ENCODE measurements around the gene CLDN6. TPM values are rescaled to one million over a fixed set of nuclear protein-coding genes. Genes with fewer than 3 reads are reported as not detected.

Gene CLDN6
- total and polyA plus RNA-seq, 8 donors, result 2.3 to 140 (median 113) TPM; not detected in 1

DNA sequence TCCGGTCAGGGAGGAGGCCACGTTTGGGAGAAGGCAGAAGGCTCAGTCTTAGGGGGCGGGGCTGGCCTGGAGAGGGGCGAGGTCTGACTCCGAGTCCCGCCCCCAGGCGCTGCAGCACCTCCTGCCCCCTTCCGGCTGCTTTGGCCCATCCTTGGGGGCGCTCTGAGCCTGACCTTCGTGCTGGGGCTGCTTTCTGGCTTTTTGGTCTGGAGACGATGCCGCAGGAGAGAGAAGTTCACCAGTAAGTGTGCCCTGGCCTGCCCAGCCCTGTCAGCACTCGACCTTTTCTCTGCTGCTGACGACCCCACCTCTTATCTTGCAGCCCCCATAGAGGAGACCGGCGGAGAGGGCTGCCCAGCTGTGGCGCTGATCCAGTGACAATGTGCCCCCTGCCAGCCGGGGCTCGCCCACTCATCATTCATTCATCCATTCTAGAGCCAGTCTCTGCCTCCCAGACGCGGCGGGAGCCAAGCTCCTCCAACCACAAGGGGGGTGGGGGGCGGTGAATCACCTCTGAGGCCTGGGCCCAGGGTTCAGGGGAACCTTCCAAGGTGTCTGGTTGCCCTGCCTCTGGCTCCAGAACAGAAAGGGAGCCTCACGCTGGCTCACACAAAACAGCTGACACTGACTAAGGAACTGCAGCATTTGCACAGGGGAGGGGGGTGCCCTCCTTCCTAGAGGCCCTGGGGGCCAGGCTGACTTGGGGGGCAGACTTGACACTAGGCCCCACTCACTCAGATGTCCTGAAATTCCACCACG, 3.6 kb upstream of the CLDN6 start:
- intact Hi-C loops (cut with DNase I), result no loop called here
- ATAC-seq (peak; percentile 64), DNase-seq (peak in 2 of 4 donors; percentile 67 to 91)
- no peaks in the 10 kb centered on the region for H3K9me3 ChIP-seq
- H3K27me3 ChIP-seq, result peaks cover 9 to 24% of the 10 kb centered on the region in 2 donors
- peak overlapping the region; percentile 79 to 83 for H3K4me3 ChIP-seq
- TF ChIP-seq, protein P1, sequence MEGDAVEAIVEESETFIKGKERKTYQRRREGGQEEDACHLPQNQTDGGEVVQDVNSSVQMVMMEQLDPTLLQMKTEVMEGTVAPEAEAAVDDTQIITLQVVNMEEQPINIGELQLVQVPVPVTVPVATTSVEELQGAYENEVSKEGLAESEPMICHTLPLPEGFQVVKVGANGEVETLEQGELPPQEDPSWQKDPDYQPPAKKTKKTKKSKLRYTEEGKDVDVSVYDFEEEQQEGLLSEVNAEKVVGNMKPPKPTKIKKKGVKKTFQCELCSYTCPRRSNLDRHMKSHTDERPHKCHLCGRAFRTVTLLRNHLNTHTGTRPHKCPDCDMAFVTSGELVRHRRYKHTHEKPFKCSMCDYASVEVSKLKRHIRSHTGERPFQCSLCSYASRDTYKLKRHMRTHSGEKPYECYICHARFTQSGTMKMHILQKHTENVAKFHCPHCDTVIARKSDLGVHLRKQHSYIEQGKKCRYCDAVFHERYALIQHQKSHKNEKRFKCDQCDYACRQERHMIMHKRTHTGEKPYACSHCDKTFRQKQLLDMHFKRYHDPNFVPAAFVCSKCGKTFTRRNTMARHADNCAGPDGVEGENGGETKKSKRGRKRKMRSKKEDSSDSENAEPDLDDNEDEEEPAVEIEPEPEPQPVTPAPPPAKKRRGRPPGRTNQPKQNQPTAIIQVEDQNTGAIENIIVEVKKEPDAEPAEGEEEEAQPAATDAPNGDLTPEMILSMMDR (IDR thresholded peaks at IDR 0.05), result peak in 1 of 2 donors; percentile 30
- H3K36me3 ChIP-seq, result peaks cover 0 to 17% of the 10 kb centered on the region in 2 donors
- H3K27ac ChIP-seq, result peak overlapping the region; percentile 94 to 97
- peaks cover 35 to 61% of the 10 kb centered on the region in 2 donors for H3K4me1 ChIP-seq

DNA sequence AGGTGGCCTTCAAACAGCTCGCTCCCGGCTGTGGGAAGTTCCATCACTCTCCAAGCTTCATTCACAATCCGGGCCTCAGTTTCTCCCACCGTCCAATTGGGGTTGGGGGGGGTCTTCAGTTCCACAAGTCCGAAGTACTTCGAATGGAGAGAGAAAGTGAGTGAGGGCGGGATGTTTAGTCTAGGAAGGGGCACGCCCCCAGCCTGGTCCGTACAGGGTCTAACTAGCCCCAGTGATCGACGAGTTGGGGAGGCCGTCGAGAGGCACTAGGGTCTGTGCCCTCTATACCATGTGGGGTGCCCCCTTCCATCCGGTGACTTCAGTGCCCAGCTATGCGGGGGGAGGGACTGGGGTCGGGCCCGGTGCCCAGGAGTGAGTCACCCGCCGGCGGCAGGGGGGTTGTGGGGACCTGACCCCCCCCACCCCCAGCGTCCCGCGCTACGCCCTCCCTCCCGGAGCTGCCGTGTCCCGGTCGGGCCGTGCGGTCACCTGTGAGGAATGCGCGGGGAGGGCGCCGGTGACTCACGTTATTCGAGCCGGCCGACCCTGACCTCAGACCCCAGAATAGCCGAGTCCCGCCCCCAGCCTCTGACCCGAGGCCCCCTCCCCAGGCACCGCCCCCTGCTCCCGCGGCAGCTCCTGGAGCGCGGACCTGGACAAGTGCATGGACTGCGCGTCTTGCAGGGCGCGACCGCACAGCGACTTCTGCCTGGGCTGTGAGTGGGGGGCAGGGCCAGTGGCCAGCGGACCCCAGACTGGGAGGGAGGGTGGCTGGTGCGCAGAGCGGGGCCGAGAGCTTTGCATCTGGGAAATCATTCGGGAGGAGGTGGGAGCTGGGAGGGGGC, 2.8 kb upstream of the CLDN6 start:
- H3K36me3 ChIP-seq, result peaks cover 0 to 9% of the 10 kb centered on the region in 2 donors
- H3K4me1 ChIP-seq, result peaks cover 35 to 61% of the 10 kb centered on the region in 2 donors
- H3K27me3 ChIP-seq, result peaks cover 9 to 27% of the 10 kb centered on the region in 2 donors
- TF ChIP-seq, protein P1 (IDR thresholded peaks at IDR 0.05), result peak in 1 of 2 donors; percentile 5
- intact Hi-C loops (cut with DNase I), result no loop called here
- H3K27ac ChIP-seq, result peak overlapping the region; percentile 94 to 97
- ATAC-seq, result peak; percentile 57
- H3K9me3 ChIP-seq, result no peaks in the 10 kb centered on the region
- peak in 3 of 4 donors; percentile 75 to 94 (median 84) for DNase-seq
- peak overlapping the region; percentile 79 to 83 for H3K4me3 ChIP-seq

DNA sequence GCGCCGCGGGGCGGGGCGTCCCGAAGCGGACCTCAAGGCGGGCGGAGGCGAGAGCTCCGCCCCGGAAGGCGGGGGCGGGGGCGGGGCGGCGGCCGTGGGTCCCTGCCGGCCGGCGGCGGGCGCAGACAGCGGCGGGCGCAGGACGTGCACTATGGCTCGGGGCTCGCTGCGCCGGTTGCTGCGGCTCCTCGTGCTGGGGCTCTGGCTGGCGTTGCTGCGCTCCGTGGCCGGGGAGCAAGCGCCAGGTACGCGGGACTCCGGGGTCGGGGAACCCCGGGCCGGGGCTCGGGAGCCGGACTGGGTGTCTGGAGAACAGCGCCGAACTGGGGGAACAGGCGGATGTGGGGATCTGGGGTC, 2.2 kb upstream of the CLDN6 start, which contains the start of gene TNFRSF12A:
TNFRSF12A (plus strand) TSS at position 122 of the 357 bp plus-strand sequence; CDS start at position 152, 30 bp downstream.
- intact Hi-C loops (cut with DNase I), result no loop called here
- TF ChIP-seq, protein P1 (IDR thresholded peaks at IDR 0.05), result peak in 1 of 2 donors; percentile 16
- Histone ChIP-seq H3K27ac (peak within 1 kb of the TSS; percentile 94 to 97), H3K4me1 (peaks cover 35 to 56% of the 10 kb centered on the region in 2 donors), H3K4me3 (peak within 1 kb of the TSS; percentile 79 to 83), H3K9me3 (no peaks in the 10 kb centered on the region), H3K27me3 (peaks cover 9 to 30% of the 10 kb centered on the region in 2 donors), H3K36me3 (peaks cover 0 to 5% of the 10 kb centered on the region in 2 donors)
- DNase-seq (peak in 3 of 4 donors; percentile 79 to 95 (median 84)), ATAC-seq (peak; percentile 41)

DNA sequence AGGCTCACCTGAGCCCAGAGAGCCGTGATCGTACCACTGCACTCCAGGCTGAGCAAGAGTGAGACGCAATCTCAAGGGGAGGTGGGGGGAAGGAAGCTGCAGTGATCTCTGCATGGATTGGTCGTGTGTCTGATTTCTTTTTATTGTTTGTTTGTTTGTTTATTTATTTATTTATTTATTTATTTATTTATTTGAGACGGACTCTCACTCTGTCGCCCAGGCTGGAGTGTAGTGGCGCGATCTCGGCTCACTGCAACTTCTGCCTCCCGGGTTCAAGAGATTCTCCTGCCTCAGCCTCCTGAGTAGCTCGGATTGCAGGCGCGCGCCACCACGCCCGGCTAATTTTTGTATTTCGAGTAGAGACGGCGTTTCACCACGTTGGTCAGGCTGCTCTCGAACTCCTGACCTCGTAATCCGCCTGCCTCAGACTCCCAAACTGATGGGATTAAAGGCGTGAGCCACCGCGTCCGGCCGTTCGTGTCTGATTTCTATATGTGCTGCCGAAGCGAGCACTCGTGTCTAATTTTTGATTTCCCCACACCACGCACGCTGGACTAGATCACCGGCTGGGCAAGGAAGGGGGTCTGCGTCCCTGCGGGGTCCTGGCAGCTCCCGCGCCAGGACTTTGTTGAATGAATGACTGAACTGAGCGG, 1.7 kb upstream of the CLDN6 start:
- intact Hi-C loops (cut with DNase I), result no loop called here
- Histone ChIP-seq H3K27me3 (peaks cover 9 to 34% of the 10 kb centered on the region in 2 donors), H3K27ac (peak overlapping the region; percentile 94 to 97), H3K9me3 (no peaks in the 10 kb centered on the region), H3K4me1 (peaks cover 32 to 51% of the 10 kb centered on the region in 2 donors), H3K4me3 (peak overlapping the region; percentile 79 to 83), H3K36me3 (peaks cover 0 to 5% of the 10 kb centered on the region in 2 donors)
- no peak for ATAC-seq
- DNase-seq, result no peak
- TF ChIP-seq, protein P1 (IDR thresholded peaks at IDR 0.05), result no peak
